Measurements from ENCODE around the gene RCOR1. TPM values are rescaled to one million over a fixed set of nuclear protein-coding genes. Genes with fewer than 3 reads are reported as not detected.

RCOR1 gene
- polyA plus RNA-seq, 4 donors: 31.6 to 41.5 (median 34.5) TPM

Other genes with a start within 250 kb of the RCOR1 start
- 10 to 100 TPM; 38.0 to 43.8 (median 40.2) TPM for gene CINP, start 229.8 kb upstream of the RCOR1 start, polyA plus RNA-seq (ENCODE audit: insufficient read length in 4 of 4)
- gene TECPR2, start 229.7 kb upstream of the RCOR1 start, polyA plus RNA-seq (ENCODE audit: insufficient read length in 4 of 4): 10 to 100 TPM; 16.7 to 19.9 (median 16.8) TPM
- 1 to 10 TPM; 5.1 to 8.4 (median 5.8) TPM for gene ANKRD9, start 82.9 kb upstream of the RCOR1 start, polyA plus RNA-seq (ENCODE audit: insufficient read length in 4 of 4)
- gene TRAF3, start 184.8 kb downstream of the RCOR1 start, polyA plus RNA-seq (ENCODE audit: insufficient read length in 4 of 4): 10 to 100 TPM; 14.6 to 16.8 (median 15.8) TPM

Measured in right renal pelvis (tissue), 4 donors.